Lower lobe of right lung (tissue), 2 donors: Measurements from ENCODE around the gene POLR2J2. TPM values are rescaled to one million over a fixed set of nuclear protein-coding genes. Genes with fewer than 3 reads are reported as not detected.
"Not testable (repeated sequence)": the region's sequence is repeated elsewhere in the genome, so short reads cannot be mapped to it uniquely, and the experiment has no call there.

Experiments
- ATAC-seq, 2 donors: fragments of 200-7000 bp; cut with Tn5 transposase; one replicate each; pipeline ENCODE4 v1.9.1; 2020 to 2022; ENCODE audit warnings: mild to moderate bottlenecking in 2 of 2, moderate library complexity in 2 of 2
- DNase-seq: peaks from one replicate; pipeline ENCODE4 v3.0.0-alpha.2; 2020
- H3K27ac ChIP-seq: fragments of 200-600 bp; one replicate; pipeline ENCODE4 v1.8.0; 2022
- H3K27me3 ChIP-seq: fragments of 200-600 bp; one replicate; pipeline ENCODE4 v1.8.0; 2022; ENCODE audit warnings: low read depth
- H3K36me3 ChIP-seq: fragments of 200-600 bp; one replicate; pipeline ENCODE4 v1.8.0; 2022; ENCODE audit warnings: mild to moderate bottlenecking
- H3K4me1 ChIP-seq: fragments of 200-600 bp; one replicate; pipeline ENCODE4 v1.8.0; 2022
- H3K4me3 ChIP-seq: fragments of 200-600 bp; one replicate; pipeline ENCODE4 v1.8.0; 2022; ENCODE audit warnings: mild to moderate bottlenecking
- H3K9me3 ChIP-seq: fragments of 200-600 bp; one replicate; pipeline ENCODE4 v1.8.0; 2022
- intact Hi-C: fragments of 100-400 bp; cut with DNase I; formaldehyde crosslinking; loops from one replicate; pipeline ENCODE4 v1.11.0; 2022
- total RNA-seq: library from RNA; stranded (reverse); fragmentation: NEBNext Ultra II Directional; extraction: Animal tissue kit (Norgen Biotek cat#: 25700); gene quantifications from one replicate; pipeline ENCODE4 v1.2.1, GENCODE V29; 2021
- donor health status: DM: no; HTN: yes; CAD: no; lungs with severe emphysema.

Gene POLR2J2
- total RNA-seq, 1 donor from 2014 or later = 14.8 TPM

DNA sequence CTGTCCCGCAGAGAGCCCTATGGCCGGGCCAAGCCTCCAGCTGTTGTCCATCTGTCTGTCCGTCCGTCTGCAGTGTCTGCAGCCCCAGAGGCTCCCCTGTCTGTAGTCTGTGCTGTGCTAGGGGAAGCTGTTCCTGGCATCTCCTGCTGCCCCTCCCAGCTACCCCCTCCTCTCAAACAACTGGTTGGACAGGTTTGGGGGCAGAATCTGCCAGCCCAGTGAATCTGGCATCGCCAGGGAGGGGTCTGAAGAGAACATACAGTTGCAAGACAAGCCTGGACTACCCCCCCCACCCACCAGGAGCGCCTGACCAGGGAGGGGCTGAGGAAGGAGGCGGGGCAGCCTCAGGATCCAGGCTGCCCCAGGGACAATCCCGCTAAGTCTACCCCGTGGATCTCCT lies 28.8 kb downstream of the POLR2J2 start, which contains the start of gene UPK3BL1:
TSS of gene UPK3BL1 (minus strand) at position 101 of the 400 bp plus-strand sequence. CDS start at position 51, 50 bp downstream.
- H3K4me3 ChIP-seq, H3K36me3 ChIP-seq, H3K27me3 ChIP-seq, DNase-seq, H3K27ac ChIP-seq, H3K9me3 ChIP-seq, H3K4me1 ChIP-seq, intact Hi-C loops: not testable (repeated sequence)
- ATAC-seq = peak; percentile 41 to 44

- DNase-seq (peak; percentile 38), ATAC-seq (peak; percentile 4 to 26)
- H3K27ac ChIP-seq, H3K9me3 ChIP-seq, intact Hi-C loops, H3K4me3 ChIP-seq, H3K36me3 ChIP-seq, H3K27me3 ChIP-seq, H3K4me1 ChIP-seq: not testable (repeated sequence)
Measured at GRCh38 chr7:102638848-102639247, 32.6 kb downstream of the POLR2J2 start.

DNA sequence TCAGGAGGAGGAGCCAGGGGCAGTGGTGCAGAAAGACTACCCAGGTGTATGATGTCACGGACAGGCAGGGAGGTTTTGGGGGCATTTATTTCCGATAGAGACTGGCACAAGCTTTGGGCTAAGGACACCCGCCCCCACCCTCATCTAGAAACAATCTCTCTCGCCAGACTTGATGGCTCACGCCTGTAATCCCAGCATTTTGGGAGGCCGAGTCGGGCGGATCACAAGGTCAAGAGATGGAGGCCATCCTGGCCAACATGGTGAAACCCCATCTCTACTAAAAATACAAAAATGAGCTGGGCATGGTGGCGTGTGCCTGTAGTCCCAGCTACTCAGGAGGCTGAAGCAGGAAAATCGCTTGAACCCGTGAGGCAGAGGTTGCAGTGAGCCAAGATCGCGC lies 34.5 kb downstream of the POLR2J2 start:
- ATAC-seq, intact Hi-C loops, H3K9me3 ChIP-seq, H3K4me1 ChIP-seq, H3K36me3 ChIP-seq, H3K27ac ChIP-seq, H3K4me3 ChIP-seq, H3K27me3 ChIP-seq: not testable (repeated sequence)
- peak; percentile 30 for DNase-seq

DNA sequence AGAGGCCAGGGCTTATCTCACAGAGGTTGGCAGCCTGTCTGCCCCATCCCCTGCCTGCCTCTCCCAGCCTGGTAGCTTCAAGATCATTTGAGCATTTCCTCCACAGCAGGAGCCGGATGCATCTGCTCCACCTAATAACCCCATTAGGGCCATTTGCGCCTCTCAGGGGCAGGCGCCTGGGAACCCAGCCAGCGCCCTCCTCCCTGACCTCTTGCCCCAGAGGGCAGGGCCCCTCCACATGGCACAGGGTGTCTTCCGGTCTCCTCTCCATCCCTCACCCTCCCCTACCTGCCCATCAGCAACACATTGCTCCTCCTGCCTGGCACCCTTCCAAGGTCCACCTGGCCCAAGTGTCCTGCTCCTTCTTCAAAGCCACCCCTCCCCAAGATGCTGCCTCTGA lies 36.1 kb downstream of the POLR2J2 start:
- H3K4me3 ChIP-seq, DNase-seq, H3K9me3 ChIP-seq, intact Hi-C loops, H3K27ac ChIP-seq, H3K4me1 ChIP-seq, H3K36me3 ChIP-seq, H3K27me3 ChIP-seq: not testable (repeated sequence)
- peak in 1 of 2 donors; percentile 0 for ATAC-seq

DNA sequence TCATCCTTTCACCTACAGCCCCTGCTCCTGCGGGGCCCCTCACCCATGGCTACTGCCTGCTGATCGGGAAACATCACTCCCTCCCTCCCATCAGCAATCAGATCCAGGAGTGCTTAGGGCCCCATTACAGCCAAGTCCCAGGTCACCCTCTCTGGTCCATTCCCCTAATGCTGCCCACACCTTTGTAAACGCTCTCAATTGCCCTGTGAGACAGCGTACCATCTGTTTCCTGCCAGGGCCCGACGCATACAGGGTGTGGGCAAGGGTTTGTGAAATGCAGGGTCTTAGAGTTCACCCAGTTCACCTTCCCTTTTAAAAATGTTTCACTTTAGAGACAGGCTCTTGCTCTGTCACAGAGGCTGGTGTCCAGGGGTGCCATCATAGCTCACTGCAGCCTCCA lies 37.2 kb downstream of the POLR2J2 start:
- ATAC-seq, intact Hi-C loops, H3K27me3 ChIP-seq, H3K9me3 ChIP-seq, H3K4me3 ChIP-seq, H3K36me3 ChIP-seq, H3K27ac ChIP-seq, H3K4me1 ChIP-seq: not testable (repeated sequence)
- peak; percentile 23 for DNase-seq

DNA sequence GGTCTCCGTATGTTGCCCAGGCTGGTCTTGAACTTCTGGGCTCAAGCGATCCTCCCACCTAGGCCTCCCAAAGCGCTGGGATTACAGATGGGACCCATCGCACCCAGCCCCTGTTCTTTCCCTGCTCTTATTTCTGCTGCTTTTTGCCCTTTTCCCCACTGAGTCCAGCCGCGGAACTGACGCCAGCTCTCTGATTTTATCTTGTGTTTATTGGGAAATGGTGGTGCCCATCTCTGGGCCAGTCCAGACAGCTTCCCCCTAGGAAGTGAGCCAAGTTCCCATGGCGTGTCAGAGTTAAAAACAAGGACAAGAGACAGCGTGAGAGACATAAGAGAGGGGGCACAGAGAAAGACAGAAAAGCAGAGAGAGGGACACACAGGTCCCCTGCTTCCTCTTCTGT lies 40.8 kb downstream of the POLR2J2 start:
- DNase-seq (peak; percentile 44), ATAC-seq (peak; percentile 29 to 46)
- H3K27ac ChIP-seq, intact Hi-C loops, H3K4me1 ChIP-seq, H3K27me3 ChIP-seq, H3K9me3 ChIP-seq, H3K4me3 ChIP-seq, H3K36me3 ChIP-seq: not testable (repeated sequence)

- ATAC-seq = peak; percentile 19 to 22
- not testable (repeated sequence) for DNase-seq
Measured at GRCh38 chr7:102627271-102627904, 44.1 kb downstream of the POLR2J2 start.

GRCh38 chr7:102618122-102618521 lies 53.3 kb downstream of the POLR2J2 start:
- H3K27ac ChIP-seq, H3K27me3 ChIP-seq, H3K4me3 ChIP-seq, intact Hi-C loops, H3K4me1 ChIP-seq, H3K36me3 ChIP-seq, ATAC-seq, H3K9me3 ChIP-seq, DNase-seq: not testable (repeated sequence)

More at GRCh38 chr7:102627271-102627904, 44.1 kb downstream of the POLR2J2 start:
- H3K27me3 ChIP-seq, H3K27ac ChIP-seq, H3K4me3 ChIP-seq, intact Hi-C loops, H3K36me3 ChIP-seq, H3K4me1 ChIP-seq, H3K9me3 ChIP-seq: not testable (repeated sequence)

- intact Hi-C loops, H3K27ac ChIP-seq: not testable (repeated sequence)
- peak; percentile 77 for DNase-seq
Measured at GRCh38 chr7:102616507-102617125, 54.8 kb downstream of the POLR2J2 start, which contains the start of gene RASA4. RASA4 (minus strand) TSS chr7:102616756; CDS start chr7:102616689, 67 bp downstream.

More at GRCh38 chr7:102616507-102617125, 54.8 kb downstream of the POLR2J2 start, which contains the start of gene RASA4:
- not testable (repeated sequence) for H3K36me3 ChIP-seq, H3K4me1 ChIP-seq, H3K27me3 ChIP-seq, H3K9me3 ChIP-seq
- ATAC-seq = peak; percentile 95 to 97
- peak within 1 kb of the TSS; percentile 49 for H3K4me3 ChIP-seq

Other genes starting within 250 kb of the POLR2J2 start
- gene ORAI2, start 238.1 kb downstream of the POLR2J2 start, total RNA-seq = 29.7 TPM
- 10.6 TPM for gene ALKBH4, start 206.8 kb downstream of the POLR2J2 start, total RNA-seq
- 19.2 TPM for gene LRWD1, start 206.7 kb downstream of the POLR2J2 start, total RNA-seq
- gene POLR2J, start 192.7 kb downstream of the POLR2J2 start, total RNA-seq = 37.9 TPM
- 22.6 TPM for gene RASA4B, start 153.9 kb downstream of the POLR2J2 start, total RNA-seq
- gene UPK3BL2, start 128.0 kb downstream of the POLR2J2 start, total RNA-seq = 26.9 TPM
- gene SPDYE2, start 120.4 kb downstream of the POLR2J2 start, total RNA-seq = not detected
- gene POLR2J3, start 99.1 kb downstream of the POLR2J2 start, total RNA-seq = 58.1 TPM
- 47.1 TPM for gene RASA4, start 54.9 kb downstream of the POLR2J2 start, total RNA-seq
- gene UPK3BL1, start 28.9 kb downstream of the POLR2J2 start, total RNA-seq = 35.5 TPM
- gene SPDYE2B, start 21.3 kb downstream of the POLR2J2 start, total RNA-seq = not detected
- 10.0 TPM for gene FAM185A, start 77.3 kb upstream of the POLR2J2 start, total RNA-seq
- gene LRRC17, start 241.3 kb upstream of the POLR2J2 start, total RNA-seq = 1.5 TPM